ENCODE data around the gene LRFN3. TPM values are rescaled to one million over a fixed set of nuclear protein-coding genes. Genes with fewer than 3 reads are reported as not detected.

LRFN3 gene
- total RNA-seq, 1 donor from 2014 or later: 31.0 TPM

DNA sequence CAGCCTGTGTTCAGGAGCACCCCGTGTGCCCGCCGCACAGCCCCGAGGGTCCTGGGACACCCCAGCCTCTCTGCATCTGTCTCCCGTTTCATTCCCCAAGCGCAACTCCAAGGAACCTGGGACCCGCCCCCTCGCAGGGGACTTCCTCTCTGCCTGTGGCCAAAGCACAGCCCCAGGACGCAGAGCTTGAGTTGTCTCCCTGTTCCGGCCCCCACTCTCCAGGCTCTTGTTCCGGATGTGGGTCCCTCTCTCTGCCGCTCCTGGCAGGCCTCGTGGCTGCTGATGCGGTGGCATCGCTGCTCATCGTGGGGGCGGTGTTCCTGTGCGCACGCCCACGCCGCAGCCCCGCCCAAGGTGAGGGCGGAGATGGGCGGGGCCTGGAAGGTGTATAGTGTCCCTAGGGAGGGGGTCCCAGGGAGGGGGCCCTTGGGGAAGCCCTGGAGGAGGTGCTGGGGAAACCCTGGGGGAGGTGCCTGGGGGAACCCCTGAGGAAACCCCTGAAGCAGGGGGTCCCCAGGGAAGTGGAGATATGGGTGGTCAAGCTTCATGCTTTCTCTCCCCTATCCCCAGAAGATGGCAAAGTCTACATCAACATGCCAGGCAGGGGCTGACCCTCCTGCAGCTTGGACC lies 32.5 kb upstream of the LRFN3 start:
- H3K4me1 Mint-ChIP-seq (ENCODE audit: low read depth): peaks cover 14% of the 10 kb centered on the region
- no peak overlapping the region for H3K27ac Mint-ChIP-seq
- no peak for DNase-seq (ENCODE audit: low spot score, unreplicated experiment)
- TF ChIP-seq CTCF (IDR thresholded peaks at IDR 0.05; ENCODE audit: unreplicated experiment): no peak
- no peaks in the 10 kb centered on the region for H3K9me3 Mint-ChIP-seq (ENCODE audit: low read depth)
- peak overlapping the region; percentile 64 for H3K4me3 Mint-ChIP-seq (ENCODE audit: low read depth)
- H3K36me3 Mint-ChIP-seq (ENCODE audit: insufficient read depth): no peaks in the 10 kb centered on the region
- H3K27me3 Mint-ChIP-seq: peaks cover 27% of the 10 kb centered on the region

- no peak for DNase-seq (ENCODE audit: low spot score, unreplicated experiment)
- TF ChIP-seq CTCF (IDR thresholded peaks at IDR 0.05; ENCODE audit: unreplicated experiment): no peak
- H3K27me3 Mint-ChIP-seq: peaks cover 29% of the 10 kb centered on the region
- no peak overlapping the region for H3K27ac Mint-ChIP-seq
- no peaks in the 10 kb centered on the region for H3K36me3 Mint-ChIP-seq (ENCODE audit: insufficient read depth)
- H3K9me3 Mint-ChIP-seq (ENCODE audit: low read depth): no peaks in the 10 kb centered on the region
- H3K4me3 Mint-ChIP-seq (ENCODE audit: low read depth): no peak overlapping the region
- peaks cover 10% of the 10 kb centered on the region for H3K4me1 Mint-ChIP-seq (ENCODE audit: low read depth)
Measured at GRCh38 chr19:35904311-35905068, 31.7 kb upstream of the LRFN3 start.

DNA sequence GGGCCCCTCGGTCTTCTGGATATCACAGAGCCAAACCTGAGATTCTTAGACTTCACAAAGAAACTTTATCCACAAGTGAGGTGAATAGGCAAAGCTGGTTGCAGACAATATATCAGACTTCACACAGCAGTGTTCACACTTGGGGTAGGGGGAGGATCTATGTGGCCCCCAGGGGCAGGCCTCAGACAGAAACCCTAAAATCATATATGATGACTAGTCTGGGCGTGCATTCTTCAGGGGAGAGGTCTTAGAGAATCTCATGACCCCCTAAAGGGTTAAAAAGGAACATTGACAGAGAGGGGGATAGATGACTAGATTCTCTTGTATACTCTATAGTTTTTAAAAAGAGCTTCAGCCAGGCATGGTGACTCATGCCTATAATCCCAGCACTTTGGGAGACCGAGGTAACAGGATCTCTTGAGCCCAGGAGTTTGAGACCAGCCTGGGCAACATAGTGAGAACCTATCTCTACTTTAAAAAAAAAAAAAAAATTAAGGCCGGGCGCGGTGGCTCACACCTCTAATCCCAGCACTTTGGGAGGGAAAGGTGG lies 30.9 kb upstream of the LRFN3 start:
- Mint-ChIP-seq H3K4me1 (ENCODE audit: low read depth) (peaks cover 10% of the 10 kb centered on the region), H3K27ac (no peak overlapping the region)

DNA sequence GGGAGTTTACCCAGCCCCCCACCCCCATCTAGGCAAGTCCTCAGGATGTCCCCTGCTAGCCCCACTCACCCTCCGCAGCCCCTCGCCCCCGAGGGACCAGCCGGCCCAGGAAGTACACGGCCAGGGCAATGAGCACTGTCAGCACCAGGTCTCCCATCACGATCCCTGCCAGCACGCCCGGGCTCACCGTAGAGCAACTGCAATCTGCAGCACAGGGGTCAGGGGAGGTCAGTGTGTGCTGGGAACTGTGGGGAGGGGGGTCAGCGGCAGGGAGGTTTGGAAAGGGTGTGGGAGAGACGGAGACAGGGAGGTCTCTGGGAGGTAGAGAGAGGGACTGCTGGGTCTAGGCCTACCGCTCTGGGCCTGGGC lies 28.8 kb upstream of the LRFN3 start:
- H3K9me3 Mint-ChIP-seq (ENCODE audit: low read depth): no peaks in the 10 kb centered on the region
- peaks cover 22% of the 10 kb centered on the region for H3K27me3 Mint-ChIP-seq
- TF ChIP-seq CTCF (IDR thresholded peaks at IDR 0.05; ENCODE audit: unreplicated experiment): no peak
- H3K4me1 Mint-ChIP-seq (ENCODE audit: low read depth): peaks cover 5% of the 10 kb centered on the region
- no peak overlapping the region for H3K4me3 Mint-ChIP-seq (ENCODE audit: low read depth)
- no peak for DNase-seq (ENCODE audit: low spot score, unreplicated experiment)
- H3K27ac Mint-ChIP-seq: no peak overlapping the region
- H3K36me3 Mint-ChIP-seq (ENCODE audit: insufficient read depth): no peaks in the 10 kb centered on the region

More for the DNA sequence above, 30.9 kb upstream of the LRFN3 start:
- no peak for TF ChIP-seq CTCF (IDR thresholded peaks at IDR 0.05; ENCODE audit: unreplicated experiment)
- no peak overlapping the region for H3K4me3 Mint-ChIP-seq (ENCODE audit: low read depth)
- no peak for DNase-seq (ENCODE audit: low spot score, unreplicated experiment)
- H3K36me3 Mint-ChIP-seq (ENCODE audit: insufficient read depth): no peaks in the 10 kb centered on the region
- peaks cover 29% of the 10 kb centered on the region for H3K27me3 Mint-ChIP-seq
- H3K9me3 Mint-ChIP-seq (ENCODE audit: low read depth): no peaks in the 10 kb centered on the region

DNA sequence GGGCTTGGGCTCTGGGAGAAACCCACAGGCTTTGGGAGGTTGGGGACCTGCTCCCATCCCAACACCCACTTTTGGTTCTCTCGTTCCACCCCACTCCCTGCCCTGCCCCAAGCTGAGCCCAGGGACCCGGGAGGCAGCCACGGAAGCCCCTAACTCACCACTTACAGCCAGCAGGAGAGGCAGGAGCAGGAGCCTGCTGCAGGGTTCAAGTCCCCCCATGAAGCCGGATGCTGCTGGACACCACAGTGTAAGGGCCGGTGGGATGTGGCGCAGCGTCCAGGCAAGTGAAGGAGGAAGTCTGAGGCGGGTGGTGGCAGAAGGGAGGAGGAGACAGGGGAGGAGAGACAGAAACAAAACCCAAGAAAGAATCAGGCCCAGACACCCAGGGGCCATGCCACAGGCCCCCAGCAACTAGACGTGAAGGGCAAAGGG lies 28.1 kb upstream of the LRFN3 start, which contains the start of gene TYROBP:
TSS of gene TYROBP (minus strand) at position 286 of the 432 bp plus-strand sequence. CDS start at position 219, 67 bp downstream.
- H3K4me1 Mint-ChIP-seq (ENCODE audit: low read depth): peaks cover 5% of the 10 kb centered on the region
- H3K36me3 Mint-ChIP-seq (ENCODE audit: insufficient read depth): no peaks in the 10 kb centered on the region
- no peak within 1 kb of the TSS for H3K4me3 Mint-ChIP-seq (ENCODE audit: low read depth)
- no peak within 1 kb of the TSS for H3K27ac Mint-ChIP-seq
- no peak for TF ChIP-seq CTCF (IDR thresholded peaks at IDR 0.05; ENCODE audit: unreplicated experiment)
- DNase-seq (ENCODE audit: low spot score, unreplicated experiment): no peak
- H3K9me3 Mint-ChIP-seq (ENCODE audit: low read depth): no peaks in the 10 kb centered on the region
- H3K27me3 Mint-ChIP-seq: peaks cover 15% of the 10 kb centered on the region

Measured in progenitor cell of endocrine pancreas (in vitro differentiated cells).